ENCODE results near the gene AP5S1. TPM values are rescaled to one million over a fixed set of nuclear protein-coding genes. Genes with fewer than 3 reads are reported as not detected.

Gene AP5S1
- total and polyA plus RNA-seq, 2 of the 13 experiments (the other 11 are each of a cell fraction or from before 2014, with no cell fraction given), result 7.9 to 23.2 TPM

GRCh38 chr20:3846740-3847428, 26.5 kb downstream of the AP5S1 start, which contains the start of gene MAVS (continued):
- TF ChIP-seq, protein P1, sequence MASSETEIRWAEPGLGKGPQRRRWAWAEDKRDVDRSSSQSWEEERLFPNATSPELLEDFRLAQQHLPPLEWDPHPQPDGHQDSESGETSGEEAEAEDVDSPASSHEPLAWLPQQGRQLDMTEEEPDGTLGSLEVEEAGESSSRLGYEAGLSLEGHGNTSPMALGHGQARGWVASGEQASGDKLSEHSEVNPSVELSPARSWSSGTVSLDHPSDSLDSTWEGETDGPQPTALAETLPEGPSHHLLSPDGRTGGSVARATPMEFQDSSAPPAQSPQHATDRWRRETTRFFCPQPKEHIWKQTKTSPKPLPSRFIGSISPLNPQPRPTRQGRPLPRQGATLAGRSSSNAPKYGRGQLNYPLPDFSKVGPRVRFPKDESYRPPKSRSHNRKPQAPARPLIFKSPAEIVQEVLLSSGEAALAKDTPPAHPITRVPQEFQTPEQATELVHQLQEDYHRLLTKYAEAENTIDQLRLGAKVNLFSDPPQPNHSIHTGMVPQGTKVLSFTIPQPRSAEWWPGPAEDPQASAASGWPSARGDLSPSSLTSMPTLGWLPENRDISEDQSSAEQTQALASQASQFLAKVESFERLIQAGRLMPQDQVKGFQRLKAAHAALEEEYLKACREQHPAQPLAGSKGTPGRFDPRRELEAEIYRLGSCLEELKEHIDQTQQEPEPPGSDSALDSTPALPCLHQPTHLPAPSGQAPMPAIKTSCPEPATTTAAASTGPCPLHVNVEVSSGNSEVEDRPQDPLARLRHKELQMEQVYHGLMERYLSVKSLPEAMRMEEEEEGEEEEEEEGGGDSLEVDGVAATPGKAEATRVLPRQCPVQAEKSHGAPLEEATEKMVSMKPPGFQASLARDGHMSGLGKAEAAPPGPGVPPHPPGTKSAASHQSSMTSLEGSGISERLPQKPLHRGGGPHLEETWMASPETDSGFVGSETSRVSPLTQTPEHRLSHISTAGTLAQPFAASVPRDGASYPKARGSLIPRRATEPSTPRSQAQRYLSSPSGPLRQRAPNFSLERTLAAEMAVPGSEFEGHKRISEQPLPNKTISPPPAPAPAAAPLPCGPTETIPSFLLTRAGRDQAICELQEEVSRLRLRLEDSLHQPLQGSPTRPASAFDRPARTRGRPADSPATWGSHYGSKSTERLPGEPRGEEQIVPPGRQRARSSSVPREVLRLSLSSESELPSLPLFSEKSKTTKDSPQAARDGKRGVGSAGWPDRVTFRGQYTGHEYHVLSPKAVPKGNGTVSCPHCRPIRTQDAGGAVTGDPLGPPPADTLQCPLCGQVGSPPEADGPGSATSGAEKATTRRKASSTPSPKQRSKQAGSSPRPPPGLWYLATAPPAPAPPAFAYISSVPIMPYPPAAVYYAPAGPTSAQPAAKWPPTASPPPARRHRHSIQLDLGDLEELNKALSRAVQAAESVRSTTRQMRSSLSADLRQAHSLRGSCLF (CRISPR knock-in tag; IDR thresholded peaks at IDR 0.05; ENCODE audit: borderline replicate concordance), result no peak; the same call in none of the 2 replicates
- peak; percentile 96 for TF ChIP-seq POLR2AphosphoS5 (IDR thresholded peaks at IDR 0.05; ENCODE audit: low read depth, low read length)
- TF ChIP-seq, protein P2, sequence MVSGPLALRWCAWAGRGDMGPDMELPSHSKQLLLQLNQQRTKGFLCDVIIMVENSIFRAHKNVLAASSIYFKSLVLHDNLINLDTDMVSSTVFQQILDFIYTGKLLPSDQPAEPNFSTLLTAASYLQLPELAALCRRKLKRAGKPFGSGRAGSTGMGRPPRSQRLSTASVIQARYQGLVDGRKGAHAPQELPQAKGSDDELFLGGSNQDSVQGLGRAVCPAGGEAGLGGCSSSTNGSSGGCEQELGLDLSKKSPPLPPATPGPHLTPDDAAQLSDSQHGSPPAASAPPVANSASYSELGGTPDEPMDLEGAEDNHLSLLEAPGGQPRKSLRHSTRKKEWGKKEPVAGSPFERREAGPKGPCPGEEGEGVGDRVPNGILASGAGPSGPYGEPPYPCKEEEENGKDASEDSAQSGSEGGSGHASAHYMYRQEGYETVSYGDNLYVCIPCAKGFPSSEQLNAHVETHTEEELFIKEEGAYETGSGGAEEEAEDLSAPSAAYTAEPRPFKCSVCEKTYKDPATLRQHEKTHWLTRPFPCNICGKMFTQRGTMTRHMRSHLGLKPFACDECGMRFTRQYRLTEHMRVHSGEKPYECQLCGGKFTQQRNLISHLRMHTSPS (CRISPR knock-in tag; IDR thresholded peaks at IDR 0.05; ENCODE audit: low read depth), result peak; percentile 82
- TF ChIP-seq ZNF496 (CRISPR knock-in tag; IDR thresholded peaks at IDR 0.05; ENCODE audit: insufficient replicate concordance), result no peak
- peak; percentile 95 for TF ChIP-seq HOXA5 (CRISPR knock-in tag; IDR thresholded peaks at IDR 0.05)
- no peak for TF ChIP-seq CHD4 (IDR thresholded peaks at IDR 0.05; ENCODE audit: borderline replicate concordance, low read length)
- peak; percentile 86 for TF ChIP-seq GABPB1 (CRISPR knock-in tag; IDR thresholded peaks at IDR 0.05)
- peak; percentile 82; the same call in 1 of the 2 replicates for TF ChIP-seq ZNF768 (CRISPR knock-in tag; IDR thresholded peaks at IDR 0.05)
- TF ChIP-seq ZNF484 (CRISPR knock-in tag; IDR thresholded peaks at IDR 0.05; ENCODE audit: borderline replicate concordance, low read depth), result no peak
- no peak for TF ChIP-seq RBAK (CRISPR knock-in tag; IDR thresholded peaks at IDR 0.05)
- peak; percentile 21; the same call in 1 of the 2 replicates for TF ChIP-seq ZNF513 (CRISPR knock-in tag; conservative IDR thresholded peaks at IDR 0.05)
- no peak for TF ChIP-seq MBD4 (IDR thresholded peaks at IDR 0.05; ENCODE audit: borderline replicate concordance, low read length)
- no peak for TF ChIP-seq RFX1 (IDR thresholded peaks at IDR 0.05)
- TF ChIP-seq TOPORS (CRISPR knock-in tag; IDR thresholded peaks at IDR 0.05), result peak; percentile 91
- peak; percentile 88 for TF ChIP-seq ASH2L (IDR thresholded peaks at IDR 0.05; ENCODE audit: insufficient read length, low read depth, low read length)
- TF ChIP-seq ZNF547 (CRISPR knock-in tag; IDR thresholded peaks at IDR 0.05), result peak; percentile 6; the same call in 1 of the 2 replicates
- TF ChIP-seq ZNF816 (CRISPR knock-in tag; IDR thresholded peaks at IDR 0.05; ENCODE audit: borderline replicate concordance), result peak; percentile 98
- TF ChIP-seq, protein P3, sequence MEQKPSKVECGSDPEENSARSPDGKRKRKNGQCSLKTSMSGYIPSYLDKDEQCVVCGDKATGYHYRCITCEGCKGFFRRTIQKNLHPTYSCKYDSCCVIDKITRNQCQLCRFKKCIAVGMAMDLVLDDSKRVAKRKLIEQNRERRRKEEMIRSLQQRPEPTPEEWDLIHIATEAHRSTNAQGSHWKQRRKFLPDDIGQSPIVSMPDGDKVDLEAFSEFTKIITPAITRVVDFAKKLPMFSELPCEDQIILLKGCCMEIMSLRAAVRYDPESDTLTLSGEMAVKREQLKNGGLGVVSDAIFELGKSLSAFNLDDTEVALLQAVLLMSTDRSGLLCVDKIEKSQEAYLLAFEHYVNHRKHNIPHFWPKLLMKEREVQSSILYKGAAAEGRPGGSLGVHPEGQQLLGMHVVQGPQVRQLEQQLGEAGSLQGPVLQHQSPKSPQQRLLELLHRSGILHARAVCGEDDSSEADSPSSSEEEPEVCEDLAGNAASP (CRISPR knock-in tag; IDR thresholded peaks at IDR 0.05; ENCODE audit: borderline replicate concordance), result peak; percentile 81
- TF ChIP-seq ZNF530 (CRISPR knock-in tag; IDR thresholded peaks at IDR 0.05; ENCODE audit: low read depth), result 0 out of 2 replicates have a peak, but pooled peaks have one; percentile 11
- TF ChIP-seq ZNF577 (CRISPR knock-in tag; IDR thresholded peaks at IDR 0.05; ENCODE audit: borderline replicate concordance, low read depth), result 0 out of 2 replicates have a peak, but pooled peaks have one; percentile 34

Data from HepG2 (cell line).